ENCODE measurements around the gene SCGB1D4.

DNA sequence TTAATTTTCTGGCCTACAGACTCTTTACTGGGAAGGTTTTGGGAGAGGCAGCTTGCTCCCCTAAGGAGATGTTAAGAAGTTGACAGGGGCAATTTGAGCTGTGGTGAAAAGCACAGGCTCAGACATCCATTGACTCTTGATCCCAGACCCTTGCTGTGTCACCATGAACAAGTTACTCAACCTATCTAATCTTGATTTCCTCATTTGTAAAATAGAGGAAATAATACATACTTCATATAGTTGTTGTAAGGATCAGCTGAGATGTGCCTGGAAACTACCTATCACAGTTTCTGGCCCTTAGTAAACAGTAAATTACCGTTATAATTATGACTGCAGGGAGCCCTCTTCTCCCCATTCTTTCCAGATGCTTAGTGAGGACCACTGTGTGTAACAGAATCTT, 16.6 kb upstream of the SCGB1D4 start:
- TF ChIP-seq SRF (IDR thresholded peaks at IDR 0.05; ENCODE audit: low read depth) (no peak), CTCF (IDR thresholded peaks at IDR 0.05 in 2 of 3, conservative IDR thresholded peaks at IDR 0.05 in 1 of 3; ENCODE audit: borderline replicate concordance in 1 of 3, insufficient read depth in 1 of 3, low read depth in 2 of 3, low read length in 2 of 3) (no peak), EZH2 (IDR thresholded peaks at IDR 0.05) (no peak)
- TF ChIP-seq, protein P1, sequence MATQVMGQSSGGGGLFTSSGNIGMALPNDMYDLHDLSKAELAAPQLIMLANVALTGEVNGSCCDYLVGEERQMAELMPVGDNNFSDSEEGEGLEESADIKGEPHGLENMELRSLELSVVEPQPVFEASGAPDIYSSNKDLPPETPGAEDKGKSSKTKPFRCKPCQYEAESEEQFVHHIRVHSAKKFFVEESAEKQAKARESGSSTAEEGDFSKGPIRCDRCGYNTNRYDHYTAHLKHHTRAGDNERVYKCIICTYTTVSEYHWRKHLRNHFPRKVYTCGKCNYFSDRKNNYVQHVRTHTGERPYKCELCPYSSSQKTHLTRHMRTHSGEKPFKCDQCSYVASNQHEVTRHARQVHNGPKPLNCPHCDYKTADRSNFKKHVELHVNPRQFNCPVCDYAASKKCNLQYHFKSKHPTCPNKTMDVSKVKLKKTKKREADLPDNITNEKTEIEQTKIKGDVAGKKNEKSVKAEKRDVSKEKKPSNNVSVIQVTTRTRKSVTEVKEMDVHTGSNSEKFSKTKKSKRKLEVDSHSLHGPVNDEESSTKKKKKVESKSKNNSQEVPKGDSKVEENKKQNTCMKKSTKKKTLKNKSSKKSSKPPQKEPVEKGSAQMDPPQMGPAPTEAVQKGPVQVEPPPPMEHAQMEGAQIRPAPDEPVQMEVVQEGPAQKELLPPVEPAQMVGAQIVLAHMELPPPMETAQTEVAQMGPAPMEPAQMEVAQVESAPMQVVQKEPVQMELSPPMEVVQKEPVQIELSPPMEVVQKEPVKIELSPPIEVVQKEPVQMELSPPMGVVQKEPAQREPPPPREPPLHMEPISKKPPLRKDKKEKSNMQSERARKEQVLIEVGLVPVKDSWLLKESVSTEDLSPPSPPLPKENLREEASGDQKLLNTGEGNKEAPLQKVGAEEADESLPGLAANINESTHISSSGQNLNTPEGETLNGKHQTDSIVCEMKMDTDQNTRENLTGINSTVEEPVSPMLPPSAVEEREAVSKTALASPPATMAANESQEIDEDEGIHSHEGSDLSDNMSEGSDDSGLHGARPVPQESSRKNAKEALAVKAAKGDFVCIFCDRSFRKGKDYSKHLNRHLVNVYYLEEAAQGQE (IDR thresholded peaks at IDR 0.05; ENCODE audit: low read depth) = no peak
- TF ChIP-seq, protein P2, sequence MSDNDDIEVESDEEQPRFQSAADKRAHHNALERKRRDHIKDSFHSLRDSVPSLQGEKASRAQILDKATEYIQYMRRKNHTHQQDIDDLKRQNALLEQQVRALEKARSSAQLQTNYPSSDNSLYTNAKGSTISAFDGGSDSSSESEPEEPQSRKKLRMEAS (IDR thresholded peaks at IDR 0.05) = no peak

All from HCT116 (cell line).